HFF-Myc (cell line): ENCODE results near the gene CPTP.

ENCODE experiments used
- DNase-seq: peaks from one replicate; pipeline ENCODE4 v3.0.0-alpha.2; 2011; ENCODE audit warnings: low read depth; ENCODE audit errors: extremely low read depth
- H3K4me3 ChIP-seq: replicated peaks from 2 replicates; pipeline ENCODE4 v1.5.1; 2011; ENCODE audit warnings: low read depth, mild to moderate bottlenecking, control low read depth, low read length
- TF ChIP-seq, protein P1 (sequence below): IDR thresholded peaks from 2 replicates; pipeline ENCODE4 v1.5.1; 2012; ENCODE audit warnings: mild to moderate bottlenecking, low read depth, low read length, control low read depth; ENCODE audit errors: missing control alignments

The CPTP gene

GRCh38 chr1:1322418-1322817 is 2.2 kb upstream of the CPTP start:
- no peak for DNase-seq
- TF ChIP-seq, protein P1, sequence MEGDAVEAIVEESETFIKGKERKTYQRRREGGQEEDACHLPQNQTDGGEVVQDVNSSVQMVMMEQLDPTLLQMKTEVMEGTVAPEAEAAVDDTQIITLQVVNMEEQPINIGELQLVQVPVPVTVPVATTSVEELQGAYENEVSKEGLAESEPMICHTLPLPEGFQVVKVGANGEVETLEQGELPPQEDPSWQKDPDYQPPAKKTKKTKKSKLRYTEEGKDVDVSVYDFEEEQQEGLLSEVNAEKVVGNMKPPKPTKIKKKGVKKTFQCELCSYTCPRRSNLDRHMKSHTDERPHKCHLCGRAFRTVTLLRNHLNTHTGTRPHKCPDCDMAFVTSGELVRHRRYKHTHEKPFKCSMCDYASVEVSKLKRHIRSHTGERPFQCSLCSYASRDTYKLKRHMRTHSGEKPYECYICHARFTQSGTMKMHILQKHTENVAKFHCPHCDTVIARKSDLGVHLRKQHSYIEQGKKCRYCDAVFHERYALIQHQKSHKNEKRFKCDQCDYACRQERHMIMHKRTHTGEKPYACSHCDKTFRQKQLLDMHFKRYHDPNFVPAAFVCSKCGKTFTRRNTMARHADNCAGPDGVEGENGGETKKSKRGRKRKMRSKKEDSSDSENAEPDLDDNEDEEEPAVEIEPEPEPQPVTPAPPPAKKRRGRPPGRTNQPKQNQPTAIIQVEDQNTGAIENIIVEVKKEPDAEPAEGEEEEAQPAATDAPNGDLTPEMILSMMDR, result no peak
- H3K4me3 ChIP-seq, result no peak overlapping the region; the same call in 1 of the 2 replicates

- peak overlapping the region; percentile 37 for H3K4me3 ChIP-seq
- DNase-seq, result no peak
- TF ChIP-seq, protein P1, result no peak
Observed at GRCh38 chr1:1322952-1323351, 1.6 kb upstream of the CPTP start.

- TF ChIP-seq, protein P1, result no peak
- no peak for DNase-seq
- H3K4me3 ChIP-seq, result peak overlapping the region; percentile 89
Observed at GRCh38 chr1:1324084-1324523, 498 bp upstream of the CPTP start.

- no peak for DNase-seq
- TF ChIP-seq, protein P1, result no peak
- peak overlapping the region; percentile 89 for H3K4me3 ChIP-seq
Observed at GRCh38 chr1:1325288-1326074, 879 bp downstream of the CPTP start.

DNA sequence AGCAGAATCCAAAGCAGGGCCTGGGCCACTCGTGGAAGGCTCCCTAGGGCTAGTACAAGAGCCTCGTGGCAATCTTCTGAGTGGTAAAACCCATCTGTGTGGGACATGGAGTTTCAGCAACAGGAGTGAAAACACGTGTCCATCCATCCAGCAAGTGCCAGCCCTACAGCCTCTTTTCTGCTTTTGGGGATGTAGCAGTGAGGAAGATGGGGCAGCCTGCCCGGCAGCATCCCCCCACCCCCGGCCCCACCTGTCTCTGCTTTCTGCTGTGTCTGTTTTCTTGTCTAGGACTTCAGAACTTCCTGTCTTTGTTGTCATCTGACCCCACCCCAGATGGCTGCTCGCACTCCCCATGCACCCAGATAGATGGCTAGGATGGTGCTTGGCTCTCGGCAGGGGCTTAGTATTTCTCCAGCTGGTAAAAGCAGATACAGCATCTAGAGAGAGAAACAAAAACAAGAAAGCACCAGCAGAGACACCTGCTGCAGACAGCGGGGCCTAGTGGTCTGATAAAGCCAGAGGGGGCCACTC is 1.5 kb downstream of the CPTP start:
- peak overlapping the region; percentile 89 for H3K4me3 ChIP-seq
- DNase-seq, result no peak
- TF ChIP-seq, protein P1, result no peak

GRCh38 chr1:1327291-1327690 is 2.7 kb downstream of the CPTP start:
- TF ChIP-seq, protein P1, result no peak
- H3K4me3 ChIP-seq, result no peak overlapping the region
- no peak for DNase-seq
